GM12873 (cell line): ENCODE measurements around the gene ANKRD2.

Source experiments
- CTCF ChIP-seq: IDR thresholded peaks from 2 replicates; pipeline ENCODE4 v1.5.1; 2012; ENCODE audit warnings: low read depth, mild to moderate bottlenecking, moderate library complexity, low read length, control low read depth; ENCODE audit not compliant: insufficient read depth; ENCODE audit errors: missing control alignments

Gene ANKRD2

GRCh38 chr10:97600616-97601015, 28.0 kb downstream of the ANKRD2 start:
- TF ChIP-seq CTCF: no peak

DNA sequence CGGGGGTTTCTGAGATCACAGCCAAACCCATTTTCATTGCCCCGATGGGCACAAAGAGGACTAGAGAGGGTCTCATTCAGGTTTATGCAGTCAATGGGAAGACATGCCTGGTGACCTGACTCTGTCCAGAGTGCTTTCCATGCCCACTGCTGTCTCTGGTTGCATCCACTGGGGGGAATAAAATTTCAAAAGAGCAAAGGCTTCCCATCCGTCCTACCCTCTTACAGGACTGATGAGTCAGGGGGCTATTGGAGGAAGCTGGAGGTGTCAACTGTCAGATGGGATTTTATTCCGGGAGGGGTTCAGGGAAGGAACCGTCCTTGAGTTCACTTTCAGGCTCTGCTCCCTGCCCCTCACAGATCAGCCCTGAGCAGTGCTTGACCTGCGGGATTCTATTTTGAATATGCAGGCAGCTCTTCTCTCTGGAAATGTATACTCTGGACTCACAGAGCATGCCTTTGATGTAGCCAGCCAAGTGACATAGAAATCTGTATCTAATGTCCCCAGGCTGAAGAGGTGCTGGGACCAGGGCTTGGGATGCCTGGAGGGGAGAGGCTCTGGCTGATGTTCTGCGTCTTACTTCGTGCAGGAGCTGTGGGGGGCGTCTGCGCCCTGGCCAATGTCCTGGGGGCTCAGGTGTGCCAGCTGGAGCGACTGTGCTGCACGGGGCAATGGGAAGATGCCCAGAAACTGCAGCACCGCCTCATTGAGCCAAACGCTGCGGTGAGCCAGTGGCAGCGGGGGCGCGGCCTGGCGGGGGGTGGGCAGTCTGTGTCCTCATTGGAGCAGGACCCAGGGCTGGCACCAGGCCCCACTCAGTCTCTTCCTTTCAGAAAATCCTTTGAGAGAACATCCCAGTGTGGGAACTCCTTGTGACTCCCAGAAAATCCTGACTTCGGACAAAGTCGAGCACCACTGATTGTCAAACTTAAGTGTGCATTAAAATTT, 29.0 kb downstream of the ANKRD2 start:
- no peak for TF ChIP-seq CTCF

DNA sequence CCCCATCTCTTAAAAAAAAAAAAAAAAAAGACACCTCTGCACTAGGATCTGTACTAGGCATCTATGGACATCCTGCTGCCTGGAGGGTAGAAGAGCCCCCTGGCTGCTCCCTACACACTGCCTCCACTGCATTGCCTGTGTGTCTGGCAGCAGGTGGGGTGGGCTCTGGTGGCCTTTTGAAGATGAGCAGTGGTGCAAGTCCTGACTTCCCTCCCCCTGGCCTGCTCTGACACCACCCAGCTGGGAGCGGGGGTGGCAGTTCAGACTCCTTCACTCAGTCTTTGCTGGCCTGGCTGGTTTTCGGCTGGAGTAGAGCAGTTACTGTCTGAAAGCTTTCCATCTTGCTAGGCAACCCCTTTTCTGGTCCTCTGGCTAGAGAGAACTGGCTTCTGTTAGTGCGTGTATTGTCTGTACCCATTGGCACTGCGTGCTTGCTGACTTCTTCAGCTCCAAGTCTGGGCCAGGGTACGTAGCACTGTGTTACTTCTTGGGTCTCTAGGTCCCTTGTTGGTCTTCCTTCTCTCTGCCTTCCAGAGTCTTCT, 34.6 kb downstream of the ANKRD2 start:
- TF ChIP-seq CTCF: no peak

DNA sequence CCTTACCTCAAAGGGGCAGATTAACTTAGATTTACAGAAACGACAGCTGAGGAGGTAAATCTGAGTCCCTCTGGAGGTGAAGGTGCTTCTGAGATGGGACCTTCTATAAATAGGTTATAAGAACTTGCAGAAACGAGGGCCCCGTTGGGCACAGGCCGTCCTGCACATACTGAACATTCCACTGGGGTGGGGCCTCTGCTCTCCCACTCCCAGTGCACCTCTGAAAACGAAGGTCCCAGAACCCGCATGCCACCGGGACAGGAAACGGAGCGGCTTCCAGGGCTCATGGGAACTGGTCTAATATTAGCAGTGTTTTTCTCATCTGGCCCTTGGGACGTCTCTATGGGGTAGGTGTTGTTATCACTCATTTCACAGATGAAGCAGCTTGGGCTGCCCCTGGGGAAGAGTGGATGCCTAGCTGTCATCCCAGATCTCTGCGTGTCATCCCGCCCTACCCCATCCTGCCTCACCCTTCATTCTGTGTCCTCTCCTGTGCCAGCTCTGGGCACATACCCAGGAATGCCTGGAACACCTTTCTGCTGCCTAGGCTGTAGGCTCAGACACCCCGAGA, 36.5 kb downstream of the ANKRD2 start:
- TF ChIP-seq CTCF: no peak

GRCh38 chr10:97611473-97611872, 38.9 kb downstream of the ANKRD2 start:
- no peak for TF ChIP-seq CTCF

DNA sequence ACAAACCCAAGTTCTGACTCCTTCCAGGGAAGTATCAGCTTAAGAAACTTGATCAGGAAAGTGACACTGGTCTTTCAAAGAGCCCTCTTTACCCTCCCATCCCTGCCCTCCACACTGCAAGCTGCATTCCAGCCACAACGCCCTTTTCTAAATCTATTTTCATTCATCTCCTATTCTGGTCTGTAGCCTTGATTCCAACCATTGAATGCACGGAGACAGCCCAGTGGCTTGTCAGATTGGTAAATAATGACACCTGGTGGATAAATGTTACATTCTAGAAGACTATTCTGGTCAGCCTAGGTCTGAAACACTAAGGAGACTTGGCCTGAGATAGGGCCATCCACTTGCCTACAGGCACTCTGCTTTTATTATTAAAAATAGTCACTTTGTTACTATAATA, 39.8 kb downstream of the ANKRD2 start:
- TF ChIP-seq CTCF: no peak

DNA sequence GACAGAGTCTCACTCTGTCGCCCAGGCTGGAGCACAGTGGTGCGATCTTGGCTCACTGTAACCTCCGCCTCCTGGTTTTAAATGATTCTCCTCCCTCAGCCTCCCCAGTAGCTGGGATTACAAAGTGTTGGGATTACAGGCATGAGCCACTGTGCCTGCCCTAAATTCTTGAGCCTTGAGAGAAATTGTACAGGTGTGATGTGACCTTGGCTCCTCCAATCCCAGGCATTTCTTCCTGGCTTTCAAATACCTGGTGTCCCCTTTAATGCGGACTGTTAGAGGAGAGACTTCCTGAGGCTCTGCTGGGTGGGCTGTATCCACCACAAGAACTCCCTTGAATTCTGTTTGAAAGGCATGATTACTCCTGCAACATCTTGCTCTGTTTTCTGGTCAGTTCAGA, 45.7 kb downstream of the ANKRD2 start:
- no peak for TF ChIP-seq CTCF
